ENCODE measurements around the gene LRRC59.

GRCh38 chr17:50426472-50426782 lies 29.1 kb upstream of the LRRC59 start:
- TF ChIP-seq POLR2A (IDR thresholded peaks at IDR 0.05): no peak
- TF ChIP-seq, protein P1, sequence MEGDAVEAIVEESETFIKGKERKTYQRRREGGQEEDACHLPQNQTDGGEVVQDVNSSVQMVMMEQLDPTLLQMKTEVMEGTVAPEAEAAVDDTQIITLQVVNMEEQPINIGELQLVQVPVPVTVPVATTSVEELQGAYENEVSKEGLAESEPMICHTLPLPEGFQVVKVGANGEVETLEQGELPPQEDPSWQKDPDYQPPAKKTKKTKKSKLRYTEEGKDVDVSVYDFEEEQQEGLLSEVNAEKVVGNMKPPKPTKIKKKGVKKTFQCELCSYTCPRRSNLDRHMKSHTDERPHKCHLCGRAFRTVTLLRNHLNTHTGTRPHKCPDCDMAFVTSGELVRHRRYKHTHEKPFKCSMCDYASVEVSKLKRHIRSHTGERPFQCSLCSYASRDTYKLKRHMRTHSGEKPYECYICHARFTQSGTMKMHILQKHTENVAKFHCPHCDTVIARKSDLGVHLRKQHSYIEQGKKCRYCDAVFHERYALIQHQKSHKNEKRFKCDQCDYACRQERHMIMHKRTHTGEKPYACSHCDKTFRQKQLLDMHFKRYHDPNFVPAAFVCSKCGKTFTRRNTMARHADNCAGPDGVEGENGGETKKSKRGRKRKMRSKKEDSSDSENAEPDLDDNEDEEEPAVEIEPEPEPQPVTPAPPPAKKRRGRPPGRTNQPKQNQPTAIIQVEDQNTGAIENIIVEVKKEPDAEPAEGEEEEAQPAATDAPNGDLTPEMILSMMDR (IDR thresholded peaks at IDR 0.05): no peak
